Measurements from ENCODE around the gene GPR108.

GRCh38 chr19:6721773-6722172, 15.6 kb downstream of the GPR108 start:
- no peak for TF ChIP-seq CTCF (conservative IDR thresholded peaks at IDR 0.05; ENCODE audit: low read depth, low read length)
- no peak for TF ChIP-seq EZH2 (IDR thresholded peaks at IDR 0.05; ENCODE audit: borderline replicate concordance, low read depth, low read length, poor library complexity, severe bottlenecking)
